ENCODE data around the gene SFMBT2.
"Not testable (repeated sequence)": the region's sequence is repeated elsewhere in the genome, so short reads cannot be mapped to it uniquely, and the experiment has no call there.

SFMBT2 gene

DNA sequence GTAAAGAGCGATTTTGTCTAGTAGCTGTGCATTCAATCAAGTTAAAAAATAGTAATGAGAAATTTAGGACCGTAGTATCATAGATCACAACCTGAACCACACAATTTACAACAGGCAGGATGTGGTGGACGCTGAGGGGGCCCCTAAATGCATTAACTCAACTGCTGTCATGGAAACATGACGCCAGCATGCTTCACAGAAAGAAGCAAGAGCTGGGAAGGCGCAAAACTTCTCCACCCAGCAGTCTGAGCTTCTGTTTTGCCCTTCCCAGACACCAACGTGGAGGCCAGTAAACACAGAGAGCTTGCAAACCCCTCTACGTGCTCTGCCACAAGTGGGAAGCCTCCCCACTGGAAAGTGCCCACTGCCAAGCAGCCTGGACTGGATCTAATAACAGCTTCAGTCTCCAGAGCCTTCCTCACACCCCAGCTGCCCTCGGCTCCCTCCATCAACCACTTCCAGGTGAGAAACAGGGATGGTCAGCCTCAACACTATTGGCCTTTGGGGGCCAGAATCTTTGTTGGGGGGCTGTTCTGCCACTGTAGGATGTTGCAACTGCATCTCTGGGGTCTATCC is 151.8 kb downstream of the SFMBT2 start:
- no peak for DNase-seq

DNA sequence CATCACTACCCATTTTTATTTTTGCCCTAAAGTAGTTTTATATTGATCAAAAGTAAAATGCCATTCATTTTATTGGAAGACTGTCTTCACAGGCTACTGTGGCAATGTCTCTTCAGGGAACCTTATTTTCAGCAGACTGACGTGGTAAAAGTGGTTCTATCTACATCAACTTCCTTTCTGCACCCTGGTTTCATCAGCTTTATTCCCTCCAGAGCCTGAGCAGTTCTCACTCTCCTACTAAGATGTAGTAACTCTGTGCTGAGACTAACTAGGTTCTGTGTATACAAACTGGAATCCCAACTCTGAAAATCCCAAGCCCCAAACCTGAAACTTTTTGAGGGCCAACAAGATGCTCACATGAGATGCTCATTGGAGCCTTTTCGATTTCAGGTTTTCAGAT is 155.3 kb downstream of the SFMBT2 start:
- DNase-seq: no peak

DNA sequence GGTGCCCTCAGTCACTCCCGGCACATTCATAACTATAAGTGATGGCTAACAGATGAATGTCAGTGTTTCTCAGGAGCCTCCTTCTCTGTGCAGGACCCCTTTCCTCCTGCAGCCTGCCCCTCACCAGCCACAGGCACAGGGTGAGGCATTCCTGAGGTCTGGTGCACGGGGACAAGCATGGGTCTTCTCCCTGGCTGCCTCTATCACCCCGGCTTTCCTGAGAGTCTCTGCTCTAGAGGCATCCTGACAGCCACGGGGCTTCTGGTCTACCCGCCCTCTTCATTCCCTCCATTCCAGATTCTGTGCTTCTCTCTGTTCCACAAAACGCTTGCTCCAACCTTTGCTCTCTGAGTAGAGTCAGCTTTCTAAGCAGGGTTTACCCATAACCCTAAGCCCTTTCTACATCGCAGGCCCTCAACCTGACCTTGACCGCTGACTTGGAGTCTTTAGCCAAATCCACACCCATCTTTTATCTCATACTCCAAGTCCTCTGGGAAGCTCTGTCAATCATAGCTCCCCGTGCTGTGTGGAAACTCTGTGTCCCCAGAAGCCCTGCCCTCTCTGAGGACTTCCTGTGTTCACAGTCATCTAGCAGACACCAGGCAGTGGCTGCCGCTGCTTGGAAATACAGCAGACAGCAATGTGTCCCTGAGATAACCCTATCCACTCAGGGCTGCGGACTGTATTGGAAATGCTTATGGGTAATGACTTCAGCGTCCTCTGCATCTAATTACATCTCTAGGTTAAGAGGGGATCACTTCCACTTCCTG is 159.0 kb downstream of the SFMBT2 start:
- no peak for DNase-seq

DNA sequence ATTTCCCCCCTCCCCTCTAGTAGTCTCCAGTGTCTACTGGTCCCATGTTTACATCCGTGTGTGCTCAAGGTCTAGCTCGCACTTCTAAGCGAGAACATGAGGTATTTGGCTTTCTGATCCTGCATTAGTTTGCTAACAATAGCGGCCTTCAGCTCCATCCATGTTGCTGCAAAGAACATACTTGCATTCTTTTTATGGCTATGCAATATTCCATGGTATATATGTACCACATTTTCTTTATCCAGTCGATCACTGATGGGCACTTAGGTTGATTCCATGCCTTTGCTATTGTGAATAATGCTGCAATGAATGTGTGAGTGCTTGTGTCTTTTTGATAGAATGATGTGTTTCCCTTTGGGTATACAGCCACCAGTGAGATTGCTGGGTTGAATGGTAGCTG is 160.6 kb downstream of the SFMBT2 start:
- DNase-seq: no peak

DNA sequence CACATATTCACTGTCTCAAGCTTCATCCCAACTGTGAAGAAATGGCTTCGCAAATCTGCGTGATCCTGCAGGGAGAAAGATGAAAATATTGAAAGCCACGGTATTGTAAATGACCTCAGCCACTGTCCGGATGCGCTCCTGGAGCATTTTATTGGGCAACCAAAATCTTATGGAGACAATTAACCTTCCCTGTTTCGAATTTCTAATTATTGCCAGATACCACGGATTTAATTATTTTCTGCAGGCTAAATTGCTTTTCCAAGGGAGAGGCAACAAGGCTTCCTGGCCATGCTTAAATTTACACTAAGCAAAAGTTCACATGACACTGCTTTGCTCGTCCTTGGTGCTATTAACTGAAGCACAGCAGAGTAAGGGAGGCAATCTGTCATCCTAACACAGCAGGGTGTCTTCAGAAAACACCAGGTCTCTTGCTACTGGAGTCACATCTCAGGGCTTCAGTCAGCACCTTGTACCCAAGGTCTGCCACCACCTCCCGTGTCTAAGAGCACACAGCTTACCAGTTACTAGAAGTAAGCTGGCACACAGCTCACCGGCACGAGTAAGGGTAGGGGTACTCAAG is 162.2 kb downstream of the SFMBT2 start:
- no peak for DNase-seq

DNA sequence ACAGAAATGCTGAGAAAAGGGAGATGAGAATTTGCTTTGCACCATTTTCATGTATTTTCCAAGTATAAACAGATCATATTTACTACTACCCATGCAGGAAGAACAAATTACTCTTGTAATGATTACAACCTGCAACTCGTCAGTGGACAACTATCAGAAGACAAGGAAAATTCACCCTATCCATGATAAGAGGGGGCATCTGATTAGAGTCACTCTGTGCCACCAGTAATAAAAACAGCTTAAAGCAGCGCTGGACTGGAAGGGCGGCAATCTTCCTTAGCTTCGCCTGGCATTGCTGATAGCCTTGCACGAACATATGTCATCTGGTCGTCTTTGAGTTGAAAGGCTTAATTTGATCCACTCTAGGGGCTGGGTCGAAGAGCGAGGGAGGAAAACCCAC is 162.7 kb downstream of the SFMBT2 start:
- no peak for DNase-seq

DNA sequence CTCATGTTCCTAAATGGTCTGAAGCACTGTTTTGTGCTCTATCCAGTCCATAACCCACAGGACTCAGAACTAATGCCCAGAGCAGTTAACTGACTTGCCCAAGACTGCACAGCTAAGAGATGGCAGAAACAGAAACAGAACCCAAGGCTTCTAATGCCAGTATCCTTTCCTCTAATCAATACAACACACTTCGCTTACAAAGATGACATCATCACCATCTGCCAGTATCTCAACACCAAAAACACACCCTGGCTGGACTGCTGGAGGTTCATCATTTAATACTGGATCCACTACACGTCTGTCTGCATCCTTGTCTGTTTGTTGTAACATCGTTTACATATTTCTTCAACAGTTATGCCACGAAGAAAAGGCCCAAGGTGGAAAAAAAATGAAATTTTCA is 165.3 kb downstream of the SFMBT2 start:
- no peak for DNase-seq

DNA sequence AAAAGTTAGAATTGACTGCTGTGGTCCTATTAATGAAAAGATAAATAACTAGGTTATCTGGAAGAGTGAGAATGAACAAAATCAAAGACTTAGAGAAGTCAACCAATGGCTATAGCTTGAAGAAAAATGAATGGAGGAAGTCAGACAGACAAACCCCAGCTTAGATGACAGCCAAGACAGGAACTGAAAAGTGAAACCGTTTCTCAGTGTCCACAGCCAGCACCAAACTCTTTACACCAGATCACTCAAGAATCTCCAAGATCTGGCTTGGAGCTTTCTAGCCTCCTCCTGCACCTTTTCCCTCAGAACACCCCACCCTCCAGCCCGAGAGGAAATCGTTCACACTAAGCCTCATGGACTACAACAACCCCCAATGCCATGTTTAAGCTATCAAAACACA is 167.0 kb downstream of the SFMBT2 start:
- no peak for DNase-seq

DNA sequence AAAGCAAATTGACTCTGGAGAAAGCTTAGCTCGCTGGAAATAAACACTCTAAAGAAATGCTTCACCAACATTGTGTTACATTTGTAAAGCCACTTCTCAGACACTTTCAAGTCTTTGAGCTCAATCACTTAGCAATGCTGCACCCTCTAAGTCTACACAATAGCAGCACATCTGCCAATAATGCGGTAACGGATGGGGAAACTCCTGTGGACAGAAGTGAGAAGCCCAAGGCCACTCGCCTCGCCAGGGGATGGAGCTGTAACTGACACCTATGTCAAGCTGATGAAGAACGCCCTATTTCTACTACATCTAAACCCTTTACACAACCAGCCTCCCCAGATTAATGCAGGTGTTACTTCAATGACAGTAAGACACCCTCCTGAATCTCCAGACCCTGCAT is 167.7 kb downstream of the SFMBT2 start:
- DNase-seq: no peak

DNA sequence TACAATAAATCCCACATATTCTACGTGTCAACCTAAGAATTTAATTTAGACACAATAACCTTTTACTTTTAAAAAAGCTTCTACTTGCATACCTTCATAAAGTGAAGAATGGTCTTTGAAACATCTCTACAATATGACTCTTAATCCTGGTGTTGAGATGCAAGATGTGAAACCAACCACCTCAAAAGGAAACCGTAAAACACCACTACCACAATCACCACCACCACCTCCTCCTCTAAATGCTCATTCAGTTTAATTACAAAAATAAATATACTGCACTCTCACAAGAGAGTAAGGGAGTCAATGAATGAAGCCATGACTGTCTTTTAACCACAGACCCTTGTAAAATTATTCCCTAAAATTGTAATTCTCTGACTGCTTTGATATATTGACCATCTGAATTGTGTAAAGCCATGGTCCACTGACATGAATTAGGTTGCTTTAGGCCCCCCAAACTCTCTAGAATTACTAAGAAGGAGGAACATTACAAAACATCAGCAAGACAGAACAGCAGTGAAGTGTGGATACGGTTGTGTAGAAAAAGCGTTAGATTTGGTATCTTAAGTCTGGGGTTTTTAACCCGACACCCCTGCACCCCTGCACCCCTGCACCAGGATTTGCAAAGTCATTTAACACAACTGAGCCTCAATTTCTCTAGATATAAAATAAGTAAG is 171.4 kb downstream of the SFMBT2 start:
- no peak for DNase-seq

DNA sequence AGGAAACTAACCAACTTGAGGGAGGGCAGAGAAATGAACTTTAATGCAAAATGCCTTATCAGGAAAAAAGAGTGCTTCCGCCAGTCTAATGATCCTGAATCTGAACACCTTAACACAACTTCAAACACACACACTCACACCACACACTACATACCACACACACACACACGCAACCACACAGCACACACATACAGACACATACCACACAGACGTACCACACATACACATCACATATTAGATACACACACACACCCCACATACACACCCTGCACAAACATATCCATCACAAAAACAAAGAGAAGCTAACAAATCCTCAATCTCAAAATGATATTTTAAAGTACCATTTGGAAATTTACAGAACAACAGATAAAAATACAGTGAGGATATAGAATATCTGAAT is 175.5 kb downstream of the SFMBT2 start:
- no peak for DNase-seq

DNA sequence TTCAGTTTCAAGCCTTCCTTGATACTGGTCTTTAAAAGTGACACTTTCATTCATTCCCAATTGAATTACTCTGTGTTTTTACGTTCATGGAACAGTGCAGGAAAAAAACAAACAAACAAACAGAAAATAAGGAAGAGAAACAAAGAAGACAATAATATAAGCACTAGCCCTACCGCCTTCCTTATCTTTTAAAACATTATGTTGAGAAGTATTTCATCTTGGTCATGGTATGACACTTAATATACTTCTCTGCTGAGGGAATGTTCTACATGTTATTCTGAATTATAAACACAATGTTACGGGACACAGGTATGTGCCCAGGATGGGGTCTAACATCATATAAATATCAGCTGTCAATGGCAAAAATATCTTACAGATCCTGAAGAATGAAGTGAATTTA is 176.7 kb downstream of the SFMBT2 start:
- no peak for DNase-seq

DNA sequence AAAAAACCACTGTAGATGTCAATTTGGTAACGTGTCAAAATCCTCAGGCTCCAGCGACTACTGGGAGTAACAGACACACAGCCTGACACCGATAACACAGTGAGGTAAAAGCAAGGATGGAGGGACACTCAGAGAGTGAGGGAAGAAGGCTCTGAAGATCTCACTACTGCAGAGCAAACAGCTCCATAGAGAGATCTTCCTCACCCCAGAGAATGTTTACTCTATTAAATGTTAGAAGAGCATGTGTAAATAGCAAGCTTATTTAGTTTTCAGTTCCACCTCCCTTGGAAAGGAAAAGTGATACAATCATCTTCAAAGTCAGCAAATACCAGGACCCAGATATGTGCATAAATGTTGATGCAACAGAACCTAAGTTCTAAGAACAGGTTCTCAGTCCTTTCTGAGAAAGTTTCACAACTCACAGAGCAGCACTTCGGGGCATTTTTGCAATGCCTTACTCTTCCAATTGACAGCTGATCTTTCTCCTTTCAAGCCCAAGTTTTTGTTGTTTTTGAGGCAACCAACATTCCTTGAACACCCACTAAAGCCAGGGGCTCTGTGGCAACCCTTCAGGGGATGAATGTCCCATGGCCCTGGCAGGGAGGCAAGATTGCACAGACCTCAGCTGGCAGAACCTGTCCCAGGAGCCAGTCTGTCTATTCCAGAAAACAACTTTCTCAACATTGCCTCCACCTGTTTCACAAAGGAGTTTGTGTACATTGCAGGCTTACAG is 177.4 kb downstream of the SFMBT2 start:
- DNase-seq: no peak

DNA sequence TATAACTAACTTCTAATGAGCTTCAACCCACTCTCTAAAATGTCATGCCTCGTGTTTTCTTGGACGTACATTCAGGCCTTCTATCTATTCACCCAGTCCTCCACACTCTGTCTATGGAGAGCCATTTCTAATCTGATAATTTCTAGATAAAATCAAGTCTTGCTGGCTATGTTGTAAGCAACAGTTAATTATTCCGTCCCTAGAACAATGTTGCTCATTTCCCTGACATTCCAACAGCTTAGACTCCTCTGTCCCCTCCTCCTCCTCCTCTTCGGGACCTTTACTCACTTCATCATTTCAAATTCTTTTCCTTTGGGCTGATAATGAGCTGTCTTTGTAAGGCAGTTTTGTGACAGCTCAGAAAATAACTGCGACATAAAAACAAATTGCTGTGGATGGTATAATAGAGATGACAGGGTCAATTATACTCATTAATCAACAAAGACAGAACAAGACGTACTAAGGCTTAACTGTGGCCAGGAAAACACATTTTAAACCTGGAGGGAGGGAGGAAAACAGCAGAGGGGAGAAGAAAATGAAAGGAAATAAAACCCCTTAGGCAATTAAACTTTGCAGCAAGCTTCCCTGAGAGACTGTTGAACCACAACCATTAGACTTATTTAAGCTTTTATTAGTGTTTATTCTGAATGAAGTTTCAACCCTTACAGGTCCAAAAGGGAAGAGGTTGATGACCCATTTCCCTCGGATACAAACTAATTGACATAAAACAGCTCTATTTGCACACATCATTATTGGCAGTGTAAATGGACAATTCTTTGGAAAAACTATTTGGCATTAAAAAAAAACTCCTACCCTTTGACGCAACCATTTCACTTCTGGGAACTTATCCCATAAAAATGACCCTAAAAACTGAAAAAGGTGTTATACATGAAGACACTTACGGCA is 179.1 kb downstream of the SFMBT2 start:
- DNase-seq: no peak

DNA sequence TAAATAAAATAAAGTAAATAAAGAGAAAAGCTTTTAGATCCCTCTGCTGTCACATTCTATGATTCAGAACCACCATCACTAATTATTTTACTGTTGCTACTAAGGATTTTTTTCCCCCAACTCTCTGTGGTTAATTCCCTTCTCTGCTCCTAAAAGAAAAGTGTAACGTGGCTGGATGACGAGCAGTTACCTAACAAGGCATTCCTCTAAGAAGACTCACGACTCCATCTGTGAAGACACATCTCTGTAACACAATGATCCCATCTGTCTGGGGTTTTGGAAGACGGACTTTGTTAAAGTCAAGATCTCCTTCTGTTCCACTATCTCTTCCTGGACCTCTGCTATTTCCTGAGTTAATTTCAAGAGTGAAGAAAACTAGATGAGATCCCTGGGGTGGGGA is 179.9 kb downstream of the SFMBT2 start:
- no peak for DNase-seq

DNA sequence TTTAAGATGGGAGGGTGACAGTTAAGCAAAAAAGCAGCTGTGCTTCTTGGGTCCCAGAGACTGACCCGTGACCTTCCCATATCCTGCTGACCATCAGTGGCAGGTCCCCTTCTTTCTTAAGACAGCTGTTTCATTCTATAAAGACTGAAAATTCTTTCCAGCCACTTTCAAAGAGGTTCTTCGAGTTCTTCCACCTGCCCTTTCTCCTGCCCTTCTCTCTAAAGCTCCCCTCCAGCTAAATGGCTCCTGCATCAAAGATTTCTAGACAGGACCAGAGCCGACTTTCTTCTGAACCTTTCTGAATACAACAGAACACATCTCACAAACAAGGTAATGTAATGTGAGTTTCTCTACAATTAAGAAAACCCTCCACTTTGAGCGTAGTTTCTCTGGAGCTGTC is 180.8 kb downstream of the SFMBT2 start:
- no peak for DNase-seq

DNA sequence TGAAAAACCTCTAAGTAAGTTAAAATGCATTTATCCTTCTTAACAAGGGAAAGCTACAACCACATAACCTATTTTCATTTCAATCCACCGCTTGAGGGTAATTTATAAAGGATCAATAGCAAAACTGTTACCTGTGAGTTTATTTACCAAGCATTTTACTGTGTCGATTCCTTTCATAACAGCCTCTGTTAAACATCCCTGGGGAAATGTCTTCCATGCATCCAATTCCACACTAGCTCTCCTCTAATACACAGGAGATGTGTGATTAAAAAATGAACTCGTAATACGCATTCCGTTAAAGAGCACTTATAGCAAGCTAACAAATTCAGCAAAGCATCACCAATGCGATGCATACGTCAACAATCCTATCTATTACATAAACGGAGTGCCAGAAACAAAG is 185.7 kb downstream of the SFMBT2 start:
- DNase-seq: no peak

DNA sequence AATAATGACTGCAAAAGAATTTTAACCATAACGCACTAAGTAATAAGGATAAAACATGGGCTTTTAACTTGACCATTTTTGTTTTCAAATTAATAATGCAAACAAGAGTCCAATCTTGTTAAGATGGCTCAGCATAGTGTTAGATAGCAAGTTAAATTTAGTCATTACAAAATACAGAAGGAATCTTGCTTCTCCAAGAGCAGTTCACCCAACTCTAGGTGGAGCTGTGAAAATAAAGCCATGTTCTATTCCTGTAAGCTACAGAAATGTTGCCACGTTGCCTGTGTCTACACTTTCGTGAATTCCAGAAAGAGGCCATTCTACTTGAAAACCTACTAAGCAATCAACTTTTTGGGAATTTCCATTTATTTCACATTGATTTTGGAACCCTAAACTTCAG is 191.9 kb downstream of the SFMBT2 start:
- DNase-seq: no peak

DNA sequence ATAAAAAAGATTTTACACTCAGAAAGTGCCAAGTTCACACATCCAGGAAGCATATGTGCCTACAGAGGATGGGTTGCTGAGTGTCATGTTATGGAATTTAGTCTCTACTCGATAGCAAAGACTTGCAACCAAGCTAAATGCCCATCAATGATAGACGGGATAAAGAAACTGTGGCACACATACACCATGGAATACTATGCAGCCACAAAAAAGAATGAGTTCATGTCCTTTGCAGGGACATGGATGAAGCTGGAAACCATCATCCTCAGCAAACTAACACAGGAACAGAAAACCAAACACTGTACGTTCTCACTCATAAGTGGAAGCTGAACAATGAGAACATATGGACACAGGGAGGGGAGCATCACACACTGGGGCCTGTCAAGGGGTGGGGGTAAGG is 198.1 kb downstream of the SFMBT2 start:
- not testable (repeated sequence) for DNase-seq

DNA sequence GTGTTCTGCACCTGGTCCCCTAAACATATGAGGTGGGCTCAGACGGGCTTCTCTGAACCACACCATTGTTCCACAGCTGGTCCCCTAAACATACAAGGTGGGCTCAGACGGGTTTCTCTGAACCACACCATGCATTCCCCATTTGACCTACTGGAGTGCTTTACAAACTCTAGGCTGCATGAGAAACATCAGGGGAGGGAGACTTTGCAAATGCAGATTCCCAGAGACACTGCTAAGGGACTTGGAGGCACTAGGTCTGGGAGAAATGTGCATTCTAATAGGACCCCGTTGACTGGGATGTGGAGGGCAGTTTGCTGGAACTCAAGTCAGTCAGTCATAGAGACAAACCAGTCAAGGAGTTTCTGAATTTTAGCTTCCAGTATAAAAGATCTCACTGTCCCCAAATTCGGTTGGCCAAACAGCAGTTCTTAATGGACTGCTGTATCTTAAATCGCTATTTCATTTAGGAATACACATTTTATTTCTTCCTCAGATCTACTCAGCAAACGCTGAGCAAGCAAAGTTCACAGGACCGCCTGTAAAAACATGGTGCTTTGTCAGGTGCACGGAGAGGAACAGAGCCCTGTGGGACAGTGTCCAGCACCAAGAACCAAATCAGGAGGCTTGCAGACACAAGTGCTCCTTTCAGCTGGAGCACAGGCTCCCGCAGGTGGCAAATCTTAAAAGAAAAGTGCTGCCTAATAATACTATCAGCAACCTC is 198.8 kb downstream of the SFMBT2 start:
- DNase-seq: no peak

DNA sequence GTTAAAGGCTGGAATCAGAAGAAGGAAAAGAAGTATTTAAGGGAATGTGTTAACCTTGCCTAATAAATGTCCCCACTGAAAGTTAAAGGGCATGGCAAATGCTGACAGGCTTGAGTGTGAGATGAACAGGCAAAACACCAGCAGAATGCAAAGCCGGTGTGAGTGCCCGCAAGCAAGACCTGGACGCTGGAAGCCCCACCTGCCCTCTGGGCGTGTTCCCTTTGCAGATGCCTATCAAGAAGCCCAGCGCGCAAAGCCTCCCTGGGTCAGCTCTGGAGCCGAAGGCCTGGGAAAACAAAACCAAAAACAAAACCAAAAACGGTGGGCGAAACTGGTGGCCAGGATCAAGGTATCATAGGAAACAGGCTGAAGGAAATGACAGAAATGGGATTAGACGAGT is 200.3 kb downstream of the SFMBT2 start:
- no peak for DNase-seq

DNA sequence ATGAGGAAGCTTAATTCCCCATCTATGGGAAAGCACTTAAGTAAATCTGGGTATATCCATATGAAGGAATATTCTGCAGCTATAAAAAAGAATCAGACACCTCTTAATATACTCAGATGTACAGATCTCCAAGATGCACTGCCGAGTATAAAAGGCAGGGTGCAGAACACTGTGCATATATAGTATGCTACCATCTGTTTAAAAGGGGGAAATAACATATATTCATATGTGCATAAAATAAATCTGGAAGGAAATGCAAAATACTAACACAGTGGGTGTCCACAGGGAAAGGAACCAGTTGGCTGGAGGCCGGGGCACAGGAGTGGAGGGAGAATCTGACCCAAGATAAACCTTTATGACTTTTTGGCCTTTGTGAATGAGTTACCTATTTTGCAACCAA is 201.4 kb downstream of the SFMBT2 start:
- no peak for DNase-seq

Measured in 8988T (cell line).